ENCODE measurements around the gene YEATS2.
A peak's percentile ranks its signal among the peaks of the same experiment; 100 is the strongest.

Gene YEATS2

DNA sequence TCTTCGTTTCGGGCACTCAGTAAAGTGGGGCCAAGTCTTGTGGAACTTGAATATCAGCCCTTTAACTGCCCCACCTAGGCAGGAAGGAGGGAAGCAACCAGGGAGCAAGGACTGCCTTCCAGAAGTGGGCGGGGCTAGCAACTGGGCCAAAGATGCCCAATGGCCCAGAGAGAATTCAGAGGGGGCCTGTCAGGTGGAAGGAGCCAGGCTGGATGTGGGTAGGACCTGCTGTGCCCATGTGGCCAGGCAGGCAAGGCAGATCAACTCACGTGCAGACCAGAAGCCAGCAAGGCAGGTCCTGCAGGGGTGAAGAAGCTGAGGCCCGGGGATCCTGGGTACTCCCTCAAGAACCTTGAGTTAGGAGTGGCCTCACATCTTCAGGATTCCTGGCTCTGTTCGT lies 122.2 kb downstream of the YEATS2 start:
- Histone ChIP-seq H3K4me1 (ENCODE audit: control insufficient read depth, insufficient read depth, low read length) (peaks cover 5% of the 10 kb centered on the region), H3K27me3 (ENCODE audit: control insufficient read depth, insufficient read depth, low read length) (peaks cover 5% of the 10 kb centered on the region), H3K9ac (ENCODE audit: low read length) (no peak overlapping the region)

DNA sequence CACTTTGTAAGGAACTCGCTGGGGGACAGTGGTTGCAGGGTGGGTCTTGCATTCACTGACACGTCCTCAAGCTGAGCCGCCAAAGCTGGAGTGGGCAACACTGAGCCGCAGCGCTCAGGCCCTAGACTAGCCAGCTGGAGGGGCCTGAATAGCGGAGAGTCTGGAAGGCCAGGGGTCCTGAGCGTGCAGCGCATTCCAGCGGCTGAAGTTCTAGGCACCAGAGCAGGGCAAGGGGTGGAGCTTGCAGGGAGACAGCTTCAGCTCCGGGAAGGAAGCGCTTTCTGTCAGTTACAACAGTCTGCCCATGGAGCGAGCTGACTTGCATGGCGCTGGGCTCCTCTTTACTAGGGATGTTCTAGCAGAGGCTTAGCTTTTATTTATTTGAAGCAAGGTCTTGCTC lies 125.0 kb downstream of the YEATS2 start:
- H3K4me3 ChIP-seq (ENCODE audit: low read length) = no peak overlapping the region
- H3K27me3 ChIP-seq (ENCODE audit: control insufficient read depth, insufficient read depth, low read length) = peaks cover 5% of the 10 kb centered on the region
- no peak overlapping the region for H3K9ac ChIP-seq (ENCODE audit: low read length)
- no peaks in the 10 kb centered on the region for H3K9me3 ChIP-seq (ENCODE audit: control insufficient read depth, low read length)
- H3K4me1 ChIP-seq (ENCODE audit: control insufficient read depth, insufficient read depth, low read length) = peaks cover 6% of the 10 kb centered on the region
- H3K36me3 ChIP-seq (ENCODE audit: control insufficient read depth, insufficient read depth, low read length) = no peaks in the 10 kb centered on the region

More for the DNA sequence above, 122.2 kb downstream of the YEATS2 start:
- H3K9me3 ChIP-seq (ENCODE audit: control insufficient read depth, low read length) = no peaks in the 10 kb centered on the region
- no peaks in the 10 kb centered on the region for H3K36me3 ChIP-seq (ENCODE audit: control insufficient read depth, insufficient read depth, low read length)
- H3K4me3 ChIP-seq (ENCODE audit: low read length) = no peak overlapping the region

- Histone ChIP-seq H3K36me3 (ENCODE audit: control insufficient read depth, insufficient read depth, low read length) (no peaks in the 10 kb centered on the region), H3K4me1 (ENCODE audit: control insufficient read depth, insufficient read depth, low read length) (peaks cover 6% of the 10 kb centered on the region), H3K9ac (ENCODE audit: low read length) (no peak overlapping the region), H3K9me3 (ENCODE audit: control insufficient read depth, low read length) (no peaks in the 10 kb centered on the region), H3K4me3 (ENCODE audit: low read length) (no peak overlapping the region), H3K27me3 (ENCODE audit: control insufficient read depth, insufficient read depth, low read length) (peaks cover 5% of the 10 kb centered on the region)
Measured at GRCh38 chr3:183823963-183824362, 126.4 kb downstream of the YEATS2 start.

DNA sequence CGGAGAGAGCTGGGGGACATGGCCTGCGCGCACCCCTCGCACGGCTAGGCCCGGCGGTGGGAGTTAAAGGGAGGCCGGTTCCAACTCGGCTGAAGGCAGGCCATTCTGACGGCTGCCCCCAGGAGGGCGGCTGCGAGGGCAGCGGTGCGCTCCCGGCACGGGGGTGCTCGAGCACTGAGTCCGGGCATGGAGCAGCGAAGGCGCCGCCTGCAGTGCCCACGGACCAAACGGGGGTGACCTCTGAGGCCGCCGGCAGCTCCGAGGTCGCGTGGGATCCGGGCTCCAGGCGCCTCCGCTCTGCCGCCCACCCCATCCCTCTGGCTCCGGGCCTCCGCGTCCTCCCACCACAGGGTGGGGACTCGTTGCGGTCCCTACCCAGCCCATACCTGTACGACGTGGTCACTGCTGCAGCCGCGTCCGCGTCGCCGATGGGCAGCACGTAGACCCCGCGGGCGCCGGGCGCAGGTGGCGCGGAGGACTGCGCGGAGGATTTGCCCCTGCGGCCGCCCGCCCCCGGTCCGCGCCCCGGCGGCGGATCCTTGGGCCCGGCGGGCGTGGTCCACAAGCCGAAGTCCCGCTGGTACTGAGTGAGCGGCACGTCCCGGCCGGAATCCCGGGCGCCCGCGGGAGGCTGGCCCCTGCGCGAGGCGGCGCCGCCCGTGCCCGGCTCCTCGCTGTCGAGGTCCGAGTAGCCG lies 127.3 kb downstream of the YEATS2 start:
- no peak overlapping the region for H3K4me3 ChIP-seq (ENCODE audit: low read length)
- H3K27me3 ChIP-seq (ENCODE audit: control insufficient read depth, insufficient read depth, low read length) = peaks cover 5% of the 10 kb centered on the region
- no peaks in the 10 kb centered on the region for H3K36me3 ChIP-seq (ENCODE audit: control insufficient read depth, insufficient read depth, low read length)
- peaks cover 6% of the 10 kb centered on the region for H3K4me1 ChIP-seq (ENCODE audit: control insufficient read depth, insufficient read depth, low read length)
- no peaks in the 10 kb centered on the region for H3K9me3 ChIP-seq (ENCODE audit: control insufficient read depth, low read length)
- H3K9ac ChIP-seq (ENCODE audit: low read length) = peak overlapping the region; percentile 5

- peaks cover 5% of the 10 kb centered on the region for H3K27me3 ChIP-seq (ENCODE audit: control insufficient read depth, insufficient read depth, low read length)
- no peaks in the 10 kb centered on the region for H3K36me3 ChIP-seq (ENCODE audit: control insufficient read depth, insufficient read depth, low read length)
- peaks cover 6% of the 10 kb centered on the region for H3K4me1 ChIP-seq (ENCODE audit: control insufficient read depth, insufficient read depth, low read length)
- no peaks in the 10 kb centered on the region for H3K9me3 ChIP-seq (ENCODE audit: control insufficient read depth, low read length)
- H3K9ac ChIP-seq (ENCODE audit: low read length) = peak within 1 kb of the TSS; percentile 5
- no peak within 1 kb of the TSS for H3K4me3 ChIP-seq (ENCODE audit: low read length)
Measured at GRCh38 chr3:183825456-183826161, 128.0 kb downstream of the YEATS2 start, which contains the start of gene MAP6D1. TSS of gene MAP6D1 (minus strand) at chr3:183825577. CDS start at chr3:183825547, 30 bp downstream.

GRCh38 chr3:183826448-183827250 lies 129.1 kb downstream of the YEATS2 start:
- no peak overlapping the region for H3K9ac ChIP-seq (ENCODE audit: low read length)
- no peak overlapping the region for H3K4me3 ChIP-seq (ENCODE audit: low read length)
- peaks cover 6% of the 10 kb centered on the region for H3K4me1 ChIP-seq (ENCODE audit: control insufficient read depth, insufficient read depth, low read length)

GRCh38 chr3:183827809-183828537 lies 130.4 kb downstream of the YEATS2 start:
- Histone ChIP-seq H3K27me3 (ENCODE audit: control insufficient read depth, insufficient read depth, low read length) (peaks cover 5% of the 10 kb centered on the region), H3K36me3 (ENCODE audit: control insufficient read depth, insufficient read depth, low read length) (no peaks in the 10 kb centered on the region)

More at GRCh38 chr3:183826448-183827250, 129.1 kb downstream of the YEATS2 start:
- H3K9me3 ChIP-seq (ENCODE audit: control insufficient read depth, low read length) = no peaks in the 10 kb centered on the region
- no peaks in the 10 kb centered on the region for H3K36me3 ChIP-seq (ENCODE audit: control insufficient read depth, insufficient read depth, low read length)
- H3K27me3 ChIP-seq (ENCODE audit: control insufficient read depth, insufficient read depth, low read length) = peaks cover 5% of the 10 kb centered on the region

DNA sequence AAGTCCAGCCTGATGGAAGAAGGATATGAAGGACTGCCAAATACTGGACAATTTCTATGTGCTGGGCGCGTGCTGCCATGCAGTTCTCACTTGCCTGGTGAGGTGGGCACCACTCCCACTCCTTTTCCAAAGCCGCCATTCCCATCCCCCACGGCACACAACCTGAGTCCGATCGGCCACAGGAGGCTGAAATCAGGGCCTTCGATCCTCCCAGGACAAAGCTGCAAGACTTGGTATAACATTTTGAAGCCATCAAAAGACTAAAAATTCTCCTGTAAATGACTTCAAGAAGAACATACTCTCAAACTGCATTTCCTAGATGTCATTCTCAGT lies 130.9 kb downstream of the YEATS2 start:
- H3K4me1 ChIP-seq (ENCODE audit: control insufficient read depth, insufficient read depth, low read length) = peaks cover 6% of the 10 kb centered on the region
- H3K36me3 ChIP-seq (ENCODE audit: control insufficient read depth, insufficient read depth, low read length) = peaks cover 4% of the 10 kb centered on the region
- no peak overlapping the region for H3K9ac ChIP-seq (ENCODE audit: low read length)
- H3K9me3 ChIP-seq (ENCODE audit: control insufficient read depth, low read length) = no peaks in the 10 kb centered on the region
- no peak overlapping the region for H3K4me3 ChIP-seq (ENCODE audit: low read length)
- H3K27me3 ChIP-seq (ENCODE audit: control insufficient read depth, insufficient read depth, low read length) = peaks cover 5% of the 10 kb centered on the region

More at GRCh38 chr3:183827809-183828537, 130.4 kb downstream of the YEATS2 start:
- no peaks in the 10 kb centered on the region for H3K9me3 ChIP-seq (ENCODE audit: control insufficient read depth, low read length)
- H3K4me3 ChIP-seq (ENCODE audit: low read length) = no peak overlapping the region
- peaks cover 6% of the 10 kb centered on the region for H3K4me1 ChIP-seq (ENCODE audit: control insufficient read depth, insufficient read depth, low read length)
- no peak overlapping the region for H3K9ac ChIP-seq (ENCODE audit: low read length)

- Histone ChIP-seq H3K36me3 (ENCODE audit: control insufficient read depth, insufficient read depth, low read length) (peaks cover 4% of the 10 kb centered on the region), H3K9ac (ENCODE audit: low read length) (no peak overlapping the region), H3K27me3 (ENCODE audit: control insufficient read depth, insufficient read depth, low read length) (peaks cover 4% of the 10 kb centered on the region), H3K9me3 (ENCODE audit: control insufficient read depth, low read length) (no peaks in the 10 kb centered on the region), H3K4me1 (ENCODE audit: control insufficient read depth, insufficient read depth, low read length) (peaks cover 5% of the 10 kb centered on the region), H3K4me3 (ENCODE audit: low read length) (no peak overlapping the region)
Measured at GRCh38 chr3:183829466-183829865, 131.9 kb downstream of the YEATS2 start.

DNA sequence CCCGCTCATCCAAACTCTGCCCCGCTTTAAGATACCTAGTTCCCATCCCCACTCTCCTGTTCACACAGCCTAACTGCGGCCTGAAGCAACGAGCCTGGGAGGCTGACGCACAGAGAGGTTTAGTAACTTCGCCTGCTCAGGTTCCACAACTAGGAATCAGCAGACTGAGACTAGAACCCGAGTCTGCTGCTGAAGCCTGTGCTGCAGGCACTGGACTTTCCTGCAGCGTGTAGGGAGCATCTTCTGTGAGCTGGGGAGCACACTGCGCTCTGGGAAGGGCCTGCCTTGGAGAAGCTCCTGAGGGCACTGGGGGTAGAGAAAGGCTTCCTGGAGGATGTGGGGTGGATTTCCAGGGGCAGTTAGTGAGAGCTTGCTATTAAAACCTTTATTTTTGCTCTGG lies 132.6 kb downstream of the YEATS2 start:
- Histone ChIP-seq H3K9me3 (ENCODE audit: control insufficient read depth, low read length) (no peaks in the 10 kb centered on the region), H3K27me3 (ENCODE audit: control insufficient read depth, insufficient read depth, low read length) (no peaks in the 10 kb centered on the region), H3K4me1 (ENCODE audit: control insufficient read depth, insufficient read depth, low read length) (no peaks in the 10 kb centered on the region), H3K36me3 (ENCODE audit: control insufficient read depth, insufficient read depth, low read length) (peaks cover 4% of the 10 kb centered on the region), H3K9ac (ENCODE audit: low read length) (no peak overlapping the region), H3K4me3 (ENCODE audit: low read length) (no peak overlapping the region)

- Histone ChIP-seq H3K9me3 (ENCODE audit: control insufficient read depth, low read length) (no peaks in the 10 kb centered on the region), H3K27me3 (ENCODE audit: control insufficient read depth, insufficient read depth, low read length) (no peaks in the 10 kb centered on the region), H3K4me3 (ENCODE audit: low read length) (no peak overlapping the region), H3K4me1 (ENCODE audit: control insufficient read depth, insufficient read depth, low read length) (no peaks in the 10 kb centered on the region), H3K36me3 (ENCODE audit: control insufficient read depth, insufficient read depth, low read length) (peaks cover 4% of the 10 kb centered on the region), H3K9ac (ENCODE audit: low read length) (no peak overlapping the region)
Measured at GRCh38 chr3:183833516-183833915, 135.9 kb downstream of the YEATS2 start.
